Measurements from ENCODE around the gene RSPO3.

DNA sequence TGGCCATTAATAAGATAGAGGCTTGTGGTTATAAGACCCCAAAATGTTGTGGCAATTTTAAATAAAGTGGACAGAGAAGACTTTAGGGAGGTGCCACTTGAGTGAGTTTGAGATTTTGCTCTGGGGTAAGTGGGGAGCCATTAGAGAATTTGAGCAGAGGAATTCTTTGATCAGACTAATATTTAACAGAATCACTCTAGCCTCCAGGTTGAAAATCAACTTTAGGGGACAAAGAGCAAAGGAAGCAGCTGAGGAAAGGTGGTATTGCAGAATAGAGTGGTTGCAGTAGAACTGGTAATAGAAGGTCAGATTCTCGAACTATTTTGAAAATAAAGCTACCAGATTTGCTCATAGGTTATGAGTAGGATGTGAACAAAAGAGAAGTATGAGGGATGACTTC lies 97.5 kb downstream of the RSPO3 start:
- TF ChIP-seq RCOR1 (IDR thresholded peaks at IDR 0.05; ENCODE audit: borderline replicate concordance in 1 of 2, low read depth in 2 of 2, low read length in 2 of 2) (no peak), JUND (IDR thresholded peaks at IDR 0.05; ENCODE audit: borderline replicate concordance, low read depth, low read length) (no peak), JUND (tag; IDR thresholded peaks at IDR 0.05; ENCODE audit: borderline replicate concordance, low read depth, low read length) (no peak)

Measured in K562 (cell line).